Erythroblast (primary cell): ENCODE data around the gene ZBTB7B.

Experiments
- GATA1 ChIP-seq: IDR thresholded peaks from 2 replicates; pipeline ENCODE4 v1.6.1; 2011; ENCODE audit warnings: low read depth, mild to moderate bottlenecking, control low read depth, low read length, moderate library complexity
- POLR2A ChIP-seq: IDR thresholded peaks from 2 replicates; pipeline ENCODE4 v1.6.1; 2011; ENCODE audit warnings: mild to moderate bottlenecking, low read length

DNA sequence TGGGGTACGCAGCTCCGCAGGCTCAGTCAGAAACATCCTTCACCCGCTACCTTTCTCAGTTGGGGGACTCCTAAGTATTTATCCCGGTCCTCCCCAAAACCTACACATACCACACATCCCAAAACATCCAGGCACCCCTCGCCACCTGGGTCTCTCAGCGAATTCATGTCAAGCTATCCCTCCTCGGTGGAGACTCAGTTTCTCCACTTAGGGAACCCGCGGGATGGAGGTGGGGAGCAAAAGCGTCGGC lies 1.3 kb upstream of the ZBTB7B start:
- TF ChIP-seq POLR2A (no peak), GATA1 (no peak)
